K562 (cell line): ENCODE results near the gene PELI3. TPM values are rescaled to one million over a fixed set of nuclear protein-coding genes. Genes with fewer than 3 reads are reported as not detected.

Experiments
- ATAC-seq: fragments of 200-7000 bp; cut with Tn5 transposase; 3 replicates; pipeline ENCODE4 v1.9.1; 2020; ENCODE audit warnings: moderate library complexity
- BruUV-seq: library from RNA; stranded (reverse); fragments of 400-500 nt; replicated peaks from 2 replicates; lab custom pipeline; 2021; lab: Mats Ljungman, UMichigan
- CTCF ChIA-PET: fragments of 300-600 bp; formaldehyde crosslinking; extraction: SDS; loops from one replicate; lab custom pipeline; 2021; ENCODE audit warnings: low intra/inter-chr PET ratio; lab: Yijun Ruan, JAX
- POLR2A ChIA-PET: fragments of 300-600, 350-650 bp; sonication (Branson Sonifier 250); formaldehyde crosslinking; extraction: SDS; loops from one replicate; lab custom pipeline; 2021; ENCODE audit warnings: antibody characterized with exemption, inconsistent platforms; lab: Yijun Ruan, JAX
- DNase-seq, 4 experiments: peaks; one replicate each; pipeline versions ENCODE4 v3.0.0 to v3.0.0-alpha.2; 2011 to 2018; ENCODE audit warnings: low spot score in 3 of 4, mixed read lengths in 3 of 4; ENCODE audit errors: extremely low read depth in 1 of 4
- FAIRE-seq: peaks from 2 replicates; lab custom pipeline; 2011; peaks lifted over from hg19 to GRCh38; lab: Jason Lieb, UNC
- H2AFZ ChIP-seq: 2 replicates; pipeline ENCODE4 v1.6.0; 2011; ENCODE audit warnings: low read depth, low read length, control low read depth, inconsistent platforms
- H3K27ac ChIP-seq: fragments of 200-600 bp; 3 replicates; pipeline ENCODE4 v1.8.0; 2011; ENCODE audit warnings: low read depth, mild to moderate bottlenecking, control low read depth, inconsistent platforms, low read length, moderate library complexity, mixed read lengths; ENCODE audit errors: extremely low read depth
- H3K27me3 ChIP-seq, 2 experiments: fragments of 300-600 bp in 1 of 2; 2 replicates in 1 of 2; 3 replicates in 1 of 2; pipeline versions ENCODE4 v1.6.0 to v1.8.0; 2011; ENCODE audit warnings: inconsistent platforms in 2 of 2, low read length in 2 of 2, mild to moderate bottlenecking in 1 of 2, mixed read lengths in 1 of 2, moderate library complexity in 1 of 2; ENCODE audit not compliant: control insufficient read depth in 2 of 2, insufficient read depth in 2 of 2
- H3K36me3 ChIP-seq: fragments of 300-600 bp; 3 replicates; pipeline ENCODE4 v1.8.0; 2011; ENCODE audit warnings: mild to moderate bottlenecking, low read length, inconsistent platforms; ENCODE audit not compliant: control insufficient read depth, insufficient read depth
- H3K4me1 ChIP-seq, 2 experiments: fragments of 200-600 bp in 1 of 2; replicated peaks in 1 of 2; 2 replicates in 1 of 2; 3 replicates in 1 of 2; pipeline versions ENCODE4 v1.5.1 to v1.8.0; 2011; ENCODE audit warnings: inconsistent platforms in 2 of 2, low read length in 2 of 2, mild to moderate bottlenecking in 1 of 2, mixed read lengths in 1 of 2, moderate library complexity in 1 of 2; ENCODE audit not compliant: control insufficient read depth in 2 of 2, insufficient read depth in 2 of 2
- H3K4me2 ChIP-seq: 2 replicates; pipeline ENCODE4 v1.6.1; 2011; ENCODE audit warnings: low read length, control low read depth, inconsistent platforms, mixed read lengths; ENCODE audit not compliant: insufficient read depth
- H3K4me3 ChIP-seq: fragments of 200-600 bp; sonication (generic), shearing (Covaris generic); 2 replicates; pipeline ENCODE4 v1.5.1; 2016; ENCODE audit warnings: control low read depth, inconsistent platforms
- H3K79me2 ChIP-seq: fragments of 200-600 bp; 3 replicates; pipeline ENCODE4 v1.8.0; 2011; ENCODE audit warnings: low read length, inconsistent platforms; ENCODE audit not compliant: control insufficient read depth, insufficient read depth
- H3K9ac ChIP-seq, 2 experiments: 2 replicates each; pipeline versions ENCODE4 v1.6.0 to v1.6.1; 2011; ENCODE audit warnings: low read depth in 2 of 2, low read length in 2 of 2, control low read depth in 1 of 2, inconsistent platforms in 1 of 2, mild to moderate bottlenecking in 1 of 2, mixed read lengths in 1 of 2; ENCODE audit not compliant: insufficient read depth in 1 of 2
- H3K9me1 ChIP-seq: one replicate; pipeline ENCODE4 v1.6.0; 2011; ENCODE audit warnings: inconsistent platforms, mild to moderate bottlenecking, low read length, moderate library complexity; ENCODE audit not compliant: control insufficient read depth, insufficient read depth
- H3K9me3 ChIP-seq: replicated peaks from 2 replicates; pipeline ENCODE4 v1.5.1; 2011; ENCODE audit warnings: low read depth, low read length, inconsistent platforms; ENCODE audit not compliant: control insufficient read depth, insufficient read depth
- H4K20me1 ChIP-seq: replicated peaks from 2 replicates; pipeline ENCODE4 v1.6.1; 2011; ENCODE audit warnings: low read length, inconsistent platforms, mixed read lengths; ENCODE audit not compliant: control insufficient read depth, insufficient read depth
- BACH1 ChIP-seq: fragments of 200-800 bp; sonication (Bioruptor generic); IDR thresholded peaks from 2 replicates; pipeline ENCODE4 v1.6.1; 2016; ENCODE audit warnings: missing genetic modification characterization, missing compliant biosample characterization
- FUS ChIP-seq: fragments of 200-400 bp; formaldehyde crosslinking; optimal IDR thresholded peaks from 2 replicates; pipeline ENCODE3; 2017; ENCODE audit warnings: low read depth, low read length
- PHF20 ChIP-seq: fragments of 450-650 bp; IDR thresholded peaks from 2 replicates; pipeline ENCODE4 v1.6.1; 2018; ENCODE audit not compliant: partially characterized antibody
- POLR2B ChIP-seq: fragments of 450-650 bp; IDR thresholded peaks from 2 replicates; pipeline ENCODE4 v1.6.1; 2018; ENCODE audit warnings: low read depth; ENCODE audit not compliant: partially characterized antibody
- POLR3G ChIP-seq: IDR thresholded peaks from 2 replicates; pipeline ENCODE4 v1.6.1; 2011; ENCODE audit not compliant: insufficient read length, insufficient replicate concordance; ENCODE audit errors: extremely low read depth
- PRMT5 ChIP-seq: sonication (generic); formaldehyde crosslinking; IDR thresholded peaks from 2 replicates; pipeline ENCODE4 v1.5.0; 2020; ENCODE audit warnings: missing genetic modification reagents
- SETDB1 ChIP-seq: IDR thresholded peaks from one replicate; pipeline ENCODE4 v1.6.1; 2012; ENCODE audit warnings: low read length, control low read depth, inconsistent platforms
- SNRNP70 ChIP-seq: fragments of 200-400 bp; formaldehyde crosslinking; optimal IDR thresholded peaks from 2 replicates; pipeline ENCODE3; 2017; ENCODE audit warnings: low read depth, low read length
- ZNF696 ChIP-seq: fragments of 250-450 bp; sonication (Bioruptor Pico); conservative IDR thresholded peaks from 2 replicates; pipeline ENCODE4 v1.4.0; 2020; ENCODE audit warnings: mild to moderate bottlenecking, moderate library complexity
- WGBS: fragments of 100-300 bp; shearing (Covaris generic); methylation state at CpG from one replicate; pipeline ENCODE4 v1.1.6; 2016; ENCODE audit warnings: low coverage, mixed read lengths; ENCODE audit not compliant: insufficient coverage; ENCODE audit errors: missing lambda C conversion rate; 5-methylcytosine and 5-hydroxymethylcytosine counted together
- in situ Hi-C: fragments of 300-500 bp; cut with MboI; formaldehyde crosslinking; loops from 4 replicates; pipeline ENCODE4 v1.15.0; 2018; ENCODE audit warnings: inconsistent platforms, mixed read lengths
- intact Hi-C: fragments of 100-400 bp; cut with micrococcal nuclease; formaldehyde crosslinking; loops from 2 replicates; pipeline ENCODE4 v1.14.2; 2022
- polyA plus RNA-seq, 8 experiments: library from polyadenylated mRNA; depleted of rRNA in 4 of 8; stranded (reverse) in 5 of 8; unstranded in 3 of 8; fragments of >200 nt; fragmentation: Nextera tagmentation in 2 of 8; fragmentation: Illumina TruSeq in 1 of 8; extraction: Ambion mirVana in 2 of 8; extraction: Trizol in 1 of 8; gene quantifications; 2 replicates each; pipeline versions ENCODE4 v1.2.1 to v1.2.3, GENCODE V29; 2011 to 2014; ENCODE audit warnings: inconsistent platforms in 1 of 8, missing spikeins in 1 of 8
- total RNA-seq, 7 experiments: library from RNA; depleted of rRNA in 6 of 7; stranded (reverse); fragments of >200 nt in 6 of 7; fragmentation: Illumina TruSeq in 2 of 7; extraction: Trizol in 2 of 7; gene quantifications; 2 replicates each; pipeline versions ENCODE4 v1.2.1 to v1.2.3, GENCODE V29; 2011 to 2021; ENCODE audit warnings: low replicate concordance in 1 of 7
- TF ChIP-seq, protein P1 (sequence below), 2 experiments: fragments of 450-650 bp; formaldehyde crosslinking in 1 of 2; IDR thresholded peaks; 2 replicates each; pipeline versions ENCODE4 v1.4.0 to v1.6.1; 2014 to 2020; ENCODE audit warnings: mild to moderate bottlenecking in 2 of 2, borderline replicate concordance in 1 of 2, low read depth in 1 of 2
- TF ChIP-seq, protein P2 (sequence below): fragments of 250-450 bp; sonication (Bioruptor Pico); IDR thresholded peaks from 2 replicates; pipeline ENCODE4 v1.4.0; 2020; ENCODE audit warnings: mild to moderate bottlenecking, moderate library complexity
- TF ChIP-seq, protein P3 (sequence below): sonication (generic); formaldehyde crosslinking; IDR thresholded peaks from 2 replicates; pipeline ENCODE4 v1.8.1; 2022; ENCODE audit warnings: missing genetic modification reagents

The PELI3 gene
- total and polyA plus RNA-seq, 9 of the 15 experiments (the other 6 are each of a cell fraction or from before 2014, with no cell fraction given), result 0.17 to 4.2 (median 1.9) TPM

DNA sequence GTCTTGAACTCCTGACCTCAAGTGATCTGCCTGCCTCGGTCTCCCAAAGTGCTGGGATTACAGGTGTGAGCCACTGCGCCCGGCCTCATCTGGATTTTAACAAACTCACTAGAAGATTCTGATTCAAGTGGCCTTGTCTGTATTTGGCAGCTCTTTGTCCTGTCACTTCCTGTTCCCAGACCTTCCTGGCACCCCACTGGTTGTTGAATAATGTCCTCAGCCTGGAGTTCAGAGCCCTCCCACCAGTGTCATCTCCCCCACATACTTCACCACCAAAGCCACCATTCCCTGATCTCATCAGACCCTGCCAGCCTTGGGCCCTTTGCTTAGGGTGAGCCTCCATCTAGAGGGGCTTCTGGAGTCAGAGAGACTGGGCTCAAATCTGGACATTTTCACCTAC is 3.3 kb downstream of the PELI3 start:
- intact Hi-C loops (no loop called here), in situ Hi-C loops (no loop called here)
- Histone ChIP-seq H3K4me3 (no peak overlapping the region), H2AFZ (no peak overlapping the region), H3K9me3 (no peaks in the 10 kb centered on the region), H3K9me1 (no peaks in the 10 kb centered on the region), H3K4me2 (no peak overlapping the region), H3K27ac (no peak overlapping the region), H3K9ac (no peak overlapping the region), H3K27me3 (no peaks in the 10 kb centered on the region), H3K4me1 (peaks cover 0 to 27% of the 10 kb centered on the region in 2 experiments; a peak in 3 of 5 replicates)
- no peak for DNase-seq
- CTCF ChIA-PET, result no interaction called here
- TF ChIP-seq BACH1 (tag) (no peak), PRMT5 (CRISPR knock-in tag) (no peak), POLR3G (no peak), FUS (no peak), SETDB1 (no peak), ZNF696 (CRISPR knock-in tag) (no peak), SNRNP70 (no peak), POLR2B (no peak), PHF20 (no peak)
- TF ChIP-seq, protein P1, sequence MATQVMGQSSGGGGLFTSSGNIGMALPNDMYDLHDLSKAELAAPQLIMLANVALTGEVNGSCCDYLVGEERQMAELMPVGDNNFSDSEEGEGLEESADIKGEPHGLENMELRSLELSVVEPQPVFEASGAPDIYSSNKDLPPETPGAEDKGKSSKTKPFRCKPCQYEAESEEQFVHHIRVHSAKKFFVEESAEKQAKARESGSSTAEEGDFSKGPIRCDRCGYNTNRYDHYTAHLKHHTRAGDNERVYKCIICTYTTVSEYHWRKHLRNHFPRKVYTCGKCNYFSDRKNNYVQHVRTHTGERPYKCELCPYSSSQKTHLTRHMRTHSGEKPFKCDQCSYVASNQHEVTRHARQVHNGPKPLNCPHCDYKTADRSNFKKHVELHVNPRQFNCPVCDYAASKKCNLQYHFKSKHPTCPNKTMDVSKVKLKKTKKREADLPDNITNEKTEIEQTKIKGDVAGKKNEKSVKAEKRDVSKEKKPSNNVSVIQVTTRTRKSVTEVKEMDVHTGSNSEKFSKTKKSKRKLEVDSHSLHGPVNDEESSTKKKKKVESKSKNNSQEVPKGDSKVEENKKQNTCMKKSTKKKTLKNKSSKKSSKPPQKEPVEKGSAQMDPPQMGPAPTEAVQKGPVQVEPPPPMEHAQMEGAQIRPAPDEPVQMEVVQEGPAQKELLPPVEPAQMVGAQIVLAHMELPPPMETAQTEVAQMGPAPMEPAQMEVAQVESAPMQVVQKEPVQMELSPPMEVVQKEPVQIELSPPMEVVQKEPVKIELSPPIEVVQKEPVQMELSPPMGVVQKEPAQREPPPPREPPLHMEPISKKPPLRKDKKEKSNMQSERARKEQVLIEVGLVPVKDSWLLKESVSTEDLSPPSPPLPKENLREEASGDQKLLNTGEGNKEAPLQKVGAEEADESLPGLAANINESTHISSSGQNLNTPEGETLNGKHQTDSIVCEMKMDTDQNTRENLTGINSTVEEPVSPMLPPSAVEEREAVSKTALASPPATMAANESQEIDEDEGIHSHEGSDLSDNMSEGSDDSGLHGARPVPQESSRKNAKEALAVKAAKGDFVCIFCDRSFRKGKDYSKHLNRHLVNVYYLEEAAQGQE (IDR thresholded peaks at IDR 0.05; ENCODE audit: borderline replicate concordance), result no peak
- TF ChIP-seq, protein P1 (CRISPR knock-in tag; IDR thresholded peaks at IDR 0.05; ENCODE audit: low read depth), result no peak
- TF ChIP-seq, protein P2, sequence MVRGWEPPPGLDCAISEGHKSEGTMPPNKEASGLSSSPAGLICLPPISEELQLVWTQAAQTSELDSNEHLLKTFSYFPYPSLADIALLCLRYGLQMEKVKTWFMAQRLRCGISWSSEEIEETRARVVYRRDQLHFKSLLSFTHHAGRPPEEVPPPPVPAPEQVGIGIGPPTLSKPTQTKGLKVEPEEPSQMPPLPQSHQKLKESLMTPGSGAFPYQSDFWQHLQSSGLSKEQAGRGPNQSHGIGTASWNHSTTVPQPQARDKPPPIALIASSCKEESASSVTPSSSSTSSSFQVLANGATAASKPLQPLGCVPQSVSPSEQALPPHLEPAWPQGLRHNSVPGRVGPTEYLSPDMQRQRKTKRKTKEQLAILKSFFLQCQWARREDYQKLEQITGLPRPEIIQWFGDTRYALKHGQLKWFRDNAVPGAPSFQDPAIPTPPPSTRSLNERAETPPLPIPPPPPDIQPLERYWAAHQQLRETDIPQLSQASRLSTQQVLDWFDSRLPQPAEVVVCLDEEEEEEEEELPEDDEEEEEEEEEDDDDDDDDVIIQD (CRISPR knock-in tag), result no peak
- TF ChIP-seq, protein P3, sequence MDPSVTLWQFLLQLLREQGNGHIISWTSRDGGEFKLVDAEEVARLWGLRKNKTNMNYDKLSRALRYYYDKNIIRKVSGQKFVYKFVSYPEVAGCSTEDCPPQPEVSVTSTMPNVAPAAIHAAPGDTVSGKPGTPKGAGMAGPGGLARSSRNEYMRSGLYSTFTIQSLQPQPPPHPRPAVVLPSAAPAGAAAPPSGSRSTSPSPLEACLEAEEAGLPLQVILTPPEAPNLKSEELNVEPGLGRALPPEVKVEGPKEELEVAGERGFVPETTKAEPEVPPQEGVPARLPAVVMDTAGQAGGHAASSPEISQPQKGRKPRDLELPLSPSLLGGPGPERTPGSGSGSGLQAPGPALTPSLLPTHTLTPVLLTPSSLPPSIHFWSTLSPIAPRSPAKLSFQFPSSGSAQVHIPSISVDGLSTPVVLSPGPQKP (CRISPR knock-in tag), result no peak
- TF ChIP-seq, all 486 proteins: peak for 0
- 71% methylated on average over 3 of the region's 3 CpGs for WGBS
- Histone ChIP-seq H4K20me1 (0 out of 2 replicates have a peak, but pooled peaks cover 6% of the 10 kb centered on the region), H3K36me3 (peaks cover 3% of the 10 kb centered on the region; the same call in 1 of the 3 replicates), H3K79me2 (no peaks in the 10 kb centered on the region)
- no TSS peak for BruUV-seq
- no peak for FAIRE-seq
- POLR2A ChIA-PET, result interaction anchor here (0.6 to 0.9 kb wide), 2 partner anchors 10 to 38 kb away, joined by 3 to 4 read pairs; partner anchors contain the start of gene DPP3
- no peak for ATAC-seq
